ENCODE data around the gene LZTS3. TPM values are rescaled to one million over a fixed set of nuclear protein-coding genes. Genes with fewer than 3 reads are reported as not detected.

The LZTS3 gene
- total and polyA plus RNA-seq, 2 of the 8 experiments (the other 6 are each of a cell fraction or from before 2014, with no cell fraction given) = 31.8 to 33.5 TPM

DNA sequence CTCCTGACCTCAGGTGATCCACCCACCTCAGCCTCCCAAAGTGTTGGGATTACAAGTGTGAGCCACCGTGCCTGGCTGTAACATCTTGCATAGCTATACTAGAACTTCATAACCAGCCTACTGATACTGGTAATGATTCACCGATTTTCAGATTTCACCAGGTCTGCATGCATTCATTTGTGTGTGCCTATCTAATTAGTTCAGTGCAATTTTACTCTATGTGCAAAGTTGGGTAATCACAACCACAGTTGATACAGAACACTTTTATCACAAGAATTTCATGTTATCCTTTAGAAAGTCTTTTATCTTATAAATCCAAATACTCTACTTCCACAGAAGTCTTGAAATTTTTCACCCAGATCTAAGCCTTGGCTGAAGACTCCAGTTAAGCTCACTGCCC is 35.9 kb downstream of the LZTS3 start (continued):
- TF ChIP-seq RFX5 (IDR thresholded peaks at IDR 0.05; ENCODE audit: borderline replicate concordance, low read depth, low read length) (no peak), POLR2A (IDR thresholded peaks at IDR 0.05; ENCODE audit: control extremely low read depth in 1 of 2, low read depth in 2 of 2, low read length in 2 of 2) (no peak), NANOG (IDR thresholded peaks at IDR 0.05; ENCODE audit: insufficient read depth, low read depth, low read length, poor library complexity, severe bottlenecking) (no peak), TCF12 (IDR thresholded peaks at IDR 0.05; ENCODE audit: low read depth, low read length) (no peak), CREB1 (IDR thresholded peaks at IDR 0.05) (no peak), RAD21 (IDR thresholded peaks at IDR 0.05 in 1 of 2, conservative IDR thresholded peaks at IDR 0.05 in 1 of 2; ENCODE audit: low read depth in 2 of 2, low read length in 2 of 2) (no peak)

Data from H1 (cell line).